PC-9 (cell line): ENCODE data around the gene LMF1.

ENCODE experiments used
- EZH2 ChIP-seq: fragments of 200-600 bp; sonication (generic); IDR thresholded peaks from 2 replicates; pipeline ENCODE4 v1.8.0; 2017; ENCODE audit warnings: antibody characterized with exemption, low read depth
- TF ChIP-seq, protein P1 (sequence below): fragments of 200-600 bp; sonication (generic); conservative IDR thresholded peaks from 2 replicates; pipeline ENCODE4 v1.6.1; 2017; ENCODE audit warnings: mixed run types, antibody characterized with exemption, mild to moderate bottlenecking, moderate library complexity

GRCh38 chr16:805474-805873, 165.3 kb downstream of the LMF1 start:
- TF ChIP-seq EZH2 = no peak
- TF ChIP-seq, protein P1, sequence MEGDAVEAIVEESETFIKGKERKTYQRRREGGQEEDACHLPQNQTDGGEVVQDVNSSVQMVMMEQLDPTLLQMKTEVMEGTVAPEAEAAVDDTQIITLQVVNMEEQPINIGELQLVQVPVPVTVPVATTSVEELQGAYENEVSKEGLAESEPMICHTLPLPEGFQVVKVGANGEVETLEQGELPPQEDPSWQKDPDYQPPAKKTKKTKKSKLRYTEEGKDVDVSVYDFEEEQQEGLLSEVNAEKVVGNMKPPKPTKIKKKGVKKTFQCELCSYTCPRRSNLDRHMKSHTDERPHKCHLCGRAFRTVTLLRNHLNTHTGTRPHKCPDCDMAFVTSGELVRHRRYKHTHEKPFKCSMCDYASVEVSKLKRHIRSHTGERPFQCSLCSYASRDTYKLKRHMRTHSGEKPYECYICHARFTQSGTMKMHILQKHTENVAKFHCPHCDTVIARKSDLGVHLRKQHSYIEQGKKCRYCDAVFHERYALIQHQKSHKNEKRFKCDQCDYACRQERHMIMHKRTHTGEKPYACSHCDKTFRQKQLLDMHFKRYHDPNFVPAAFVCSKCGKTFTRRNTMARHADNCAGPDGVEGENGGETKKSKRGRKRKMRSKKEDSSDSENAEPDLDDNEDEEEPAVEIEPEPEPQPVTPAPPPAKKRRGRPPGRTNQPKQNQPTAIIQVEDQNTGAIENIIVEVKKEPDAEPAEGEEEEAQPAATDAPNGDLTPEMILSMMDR = no peak
